Measurements from ENCODE around the gene AFF3.
"Not testable (repeated sequence)": the region's sequence is repeated elsewhere in the genome, so short reads cannot be mapped to it uniquely, and the experiment has no call there.

The AFF3 gene

GRCh38 chr2:100107906-100108647, 34.3 kb downstream of the AFF3 start:
- no peak for DNase-seq (ENCODE audit: low read depth in 2 of 2)

DNA sequence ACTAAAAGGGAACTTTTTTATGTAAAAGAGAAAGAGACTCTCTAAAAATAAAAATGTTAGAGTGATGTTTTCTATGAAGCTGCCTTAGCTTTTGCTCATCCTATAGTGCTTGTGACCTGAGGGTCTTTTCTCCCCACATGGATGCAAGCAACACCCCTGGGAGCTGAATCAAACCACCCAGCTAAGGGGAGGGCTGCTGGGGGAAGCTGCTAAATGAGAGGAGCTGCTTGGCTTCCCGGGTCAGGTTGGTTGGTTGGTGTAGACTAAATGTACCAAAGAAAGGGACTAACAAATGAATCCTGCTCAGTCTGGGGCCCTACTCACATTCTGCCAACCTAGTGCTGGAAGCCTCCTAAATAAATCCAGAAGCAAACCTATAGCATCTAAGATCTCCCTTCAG, 35.0 kb downstream of the AFF3 start:
- no peak for DNase-seq (ENCODE audit: low read depth in 2 of 2)

GRCh38 chr2:100106460-100106859, 35.9 kb downstream of the AFF3 start:
- DNase-seq (ENCODE audit: low read depth in 2 of 2), result no peak

GRCh38 chr2:100105678-100106054, 36.7 kb downstream of the AFF3 start:
- no peak for DNase-seq (ENCODE audit: low read depth in 2 of 2)

DNA sequence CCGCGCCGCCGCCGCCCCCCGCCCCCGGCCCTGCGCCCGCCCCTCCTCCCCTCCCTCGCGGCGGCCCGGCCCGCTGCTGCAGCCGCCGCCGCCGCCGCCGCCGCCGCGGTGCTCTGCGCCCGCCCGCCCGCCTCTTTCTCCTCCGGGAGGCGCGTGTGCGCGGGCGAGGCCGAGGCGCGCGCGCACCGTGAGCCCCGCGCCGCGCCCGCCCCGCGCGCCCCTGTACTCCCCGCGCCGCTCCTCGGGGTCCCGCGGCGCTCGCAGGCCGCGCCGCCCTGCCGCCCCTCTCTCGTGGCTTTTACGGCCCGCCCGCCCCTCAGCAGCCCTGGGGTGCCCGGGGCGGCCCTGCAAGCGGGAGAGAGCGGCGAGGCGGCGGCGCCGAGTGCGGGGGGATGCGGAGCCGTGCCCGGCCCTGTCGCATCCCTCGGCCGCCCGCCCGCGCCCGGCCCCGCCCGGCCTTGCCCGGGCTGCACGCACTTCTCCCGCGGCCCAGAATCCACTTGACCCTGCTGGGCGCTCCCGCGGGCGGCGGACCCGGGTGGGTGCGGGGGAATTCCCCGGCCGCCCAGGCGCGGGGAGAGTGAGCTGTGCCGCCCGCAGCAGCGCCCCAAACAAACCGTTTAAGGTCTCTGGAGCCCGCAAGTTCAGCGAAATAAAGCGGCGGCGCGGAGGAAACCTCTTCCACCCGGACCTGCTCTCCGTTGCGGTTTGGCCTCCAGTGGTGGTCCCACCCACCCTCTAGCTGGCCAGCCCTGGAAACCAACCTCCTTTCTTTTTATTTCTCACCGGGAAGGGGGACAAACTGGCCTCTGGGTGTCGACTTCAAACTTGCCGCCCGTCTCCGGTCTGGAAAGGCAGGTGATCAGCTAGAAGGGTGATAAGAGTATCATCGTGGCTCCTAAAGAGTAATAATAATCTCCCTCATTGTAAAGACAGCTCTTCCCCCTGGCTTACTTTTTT, 37.4 kb downstream of the AFF3 start:
- DNase-seq (ENCODE audit: low read depth in 2 of 2), result no peak

DNA sequence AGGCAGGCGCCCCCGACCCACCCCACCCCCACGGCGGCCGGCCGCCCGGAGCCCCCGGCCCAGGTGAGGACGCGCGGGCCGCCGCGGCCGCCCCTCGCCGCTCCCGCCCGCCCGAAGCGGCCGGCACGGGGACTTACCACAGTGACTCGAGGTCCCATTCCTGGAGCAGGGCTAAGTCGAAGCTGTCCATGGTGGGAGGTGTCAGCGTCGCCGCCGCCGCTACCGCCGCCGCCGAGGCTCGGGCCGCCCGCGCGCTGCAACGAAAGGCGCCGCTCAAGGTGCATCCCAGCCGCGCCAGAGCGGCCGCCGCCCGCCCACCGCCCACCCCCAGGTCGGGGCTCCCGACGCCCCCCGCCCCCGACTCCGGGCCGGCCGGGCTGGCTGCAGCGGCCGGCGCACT, 38.1 kb downstream of the AFF3 start:
- DNase-seq (ENCODE audit: low read depth in 2 of 2), result not testable (repeated sequence)

GRCh38 chr2:100103527-100104252, 38.7 kb downstream of the AFF3 start:
- not testable (repeated sequence) for DNase-seq (ENCODE audit: low read depth in 2 of 2)

- DNase-seq (ENCODE audit: low read depth in 2 of 2), result not testable (repeated sequence)
Measured at GRCh38 chr2:100102466-100103180, 39.8 kb downstream of the AFF3 start.

- DNase-seq (ENCODE audit: low read depth in 2 of 2), result not testable (repeated sequence)
Measured at GRCh38 chr2:100098855-100099254, 43.5 kb downstream of the AFF3 start.

DNA sequence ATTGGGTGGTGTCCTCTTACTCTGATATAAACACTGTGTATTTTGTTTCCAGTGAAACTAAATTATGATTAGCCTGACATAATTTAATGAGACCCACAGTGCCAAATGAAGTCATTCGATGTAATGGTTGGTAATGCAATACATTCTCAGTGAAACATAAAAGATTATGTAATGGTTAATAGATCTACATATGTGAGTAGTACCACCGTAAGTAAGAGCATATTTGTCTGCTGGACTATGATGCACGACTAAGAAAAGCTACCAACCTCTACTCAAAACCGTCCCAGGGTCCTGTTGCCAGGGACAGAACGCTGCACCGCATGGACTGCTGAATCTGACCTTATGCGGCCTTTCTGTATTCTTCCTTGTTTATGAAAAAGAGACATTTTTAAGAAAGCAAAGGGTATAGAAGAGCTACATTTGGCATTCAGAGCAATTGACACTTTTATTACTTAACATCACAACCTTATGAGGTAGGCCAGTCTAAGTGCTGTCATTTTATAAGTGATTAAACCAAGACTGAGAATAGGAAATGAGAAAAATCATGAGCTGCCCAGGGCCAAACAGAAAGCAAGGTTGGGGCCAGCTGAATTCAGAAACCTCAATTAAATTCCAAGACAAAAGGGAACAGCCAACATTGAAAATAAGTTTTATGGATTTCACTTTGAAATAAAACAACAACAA, 44.6 kb downstream of the AFF3 start:
- not testable (repeated sequence) for DNase-seq (ENCODE audit: low read depth in 2 of 2)

GRCh38 chr2:100095845-100096244, 46.5 kb downstream of the AFF3 start:
- not testable (repeated sequence) for DNase-seq (ENCODE audit: low read depth in 2 of 2)

- not testable (repeated sequence) for DNase-seq (ENCODE audit: low read depth in 2 of 2)
Measured at GRCh38 chr2:100091807-100092206, 50.6 kb downstream of the AFF3 start.

GRCh38 chr2:100085744-100086143, 56.6 kb downstream of the AFF3 start:
- not testable (repeated sequence) for DNase-seq (ENCODE audit: low read depth in 2 of 2)

GRCh38 chr2:100083421-100084216, 58.8 kb downstream of the AFF3 start:
- DNase-seq (ENCODE audit: low read depth in 2 of 2), result not testable (repeated sequence)

DNA sequence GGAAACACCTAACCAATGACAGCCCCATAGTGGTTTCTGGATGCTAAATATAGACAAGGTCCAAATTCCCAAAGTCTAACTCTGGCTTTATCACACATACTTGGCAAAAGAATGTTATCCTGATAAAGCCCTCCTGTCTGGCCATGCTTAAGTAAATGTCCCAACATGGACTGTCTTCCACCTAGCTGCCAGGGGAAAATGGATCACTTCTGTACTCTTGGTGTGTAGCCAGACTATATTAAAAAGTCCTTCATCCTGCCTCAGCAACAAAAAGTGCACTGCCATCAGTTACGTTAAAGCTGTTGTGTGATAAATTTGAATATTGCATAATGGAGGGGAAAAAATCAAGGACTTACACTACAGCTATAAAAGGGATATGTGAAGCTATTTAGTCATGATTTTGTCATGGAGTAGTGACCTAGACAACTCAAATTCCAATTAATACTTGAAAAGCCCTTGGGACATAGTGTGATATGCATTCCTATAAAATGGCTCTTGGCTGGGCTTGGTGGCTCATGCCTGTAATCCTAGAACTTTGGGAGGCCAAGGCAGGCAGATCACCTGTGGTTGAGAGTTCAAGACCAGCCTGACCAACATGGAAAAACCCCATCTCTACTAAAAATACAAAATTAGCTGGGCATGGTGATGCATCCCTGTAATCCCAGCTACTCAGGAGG, 60.0 kb downstream of the AFF3 start:
- not testable (repeated sequence) for DNase-seq (ENCODE audit: low read depth in 2 of 2)

- DNase-seq (ENCODE audit: low read depth in 2 of 2), result no peak
Measured at GRCh38 chr2:100077935-100078334, 64.5 kb downstream of the AFF3 start.

DNA sequence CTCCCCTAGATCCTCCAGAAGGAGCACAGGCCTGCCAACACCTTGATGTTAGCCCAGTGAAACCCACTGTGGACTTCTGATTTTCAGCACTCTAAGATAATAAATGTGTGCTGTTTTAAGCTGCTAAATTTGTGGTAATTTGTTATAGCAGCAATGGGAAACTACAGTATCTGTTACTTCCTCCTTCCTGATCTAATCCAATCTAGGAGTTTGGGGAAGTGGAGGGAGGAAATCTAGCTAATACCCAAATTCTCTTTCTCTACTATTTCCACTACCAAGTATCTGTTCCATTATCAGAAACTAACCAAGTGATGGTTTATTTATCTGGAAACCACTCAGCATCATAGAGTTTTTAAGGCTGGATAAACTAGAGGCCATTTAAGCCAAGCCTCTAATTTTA, 64.9 kb downstream of the AFF3 start:
- DNase-seq (ENCODE audit: low read depth in 2 of 2), result no peak

DNA sequence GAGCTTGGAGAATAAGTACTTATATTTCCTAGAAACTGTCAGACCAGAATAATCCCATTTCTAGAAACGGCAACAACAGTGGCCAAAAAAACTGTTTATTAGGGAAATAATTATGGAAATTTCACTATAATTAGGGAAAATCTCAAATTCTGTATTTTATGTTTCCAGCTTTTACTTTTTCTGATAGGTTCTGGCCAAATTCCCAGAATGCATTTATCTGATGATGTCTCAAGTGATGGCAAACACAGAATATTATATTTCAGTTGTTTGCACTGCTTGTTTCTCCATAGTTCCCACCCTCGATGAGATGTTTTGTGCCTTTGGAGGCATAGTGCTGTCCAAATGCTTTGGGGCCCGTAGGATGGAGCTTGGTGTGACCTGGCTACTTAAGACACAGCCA, 66.9 kb downstream of the AFF3 start:
- no peak for DNase-seq (ENCODE audit: low read depth in 2 of 2)

DNA sequence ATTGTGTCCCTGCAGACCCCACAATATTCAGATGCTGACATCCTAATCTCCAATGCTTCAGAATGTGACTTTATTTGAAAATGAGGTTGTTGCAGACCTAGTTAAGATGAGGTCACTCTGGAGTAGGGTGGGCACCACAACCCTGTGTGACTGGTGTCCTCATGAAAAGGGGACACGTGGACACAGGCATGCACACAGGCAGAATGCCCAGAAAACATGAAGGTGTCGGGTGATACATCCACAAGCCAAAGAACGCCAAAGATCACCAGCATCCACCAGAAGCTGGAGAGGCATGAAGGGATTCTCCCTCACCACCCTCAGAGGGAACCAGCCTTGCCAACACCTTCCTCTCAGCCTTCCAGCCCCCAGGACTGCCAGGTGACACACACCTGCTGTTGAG, 69.3 kb downstream of the AFF3 start:
- DNase-seq (ENCODE audit: low read depth in 2 of 2), result no peak
